ENCODE measurements around the gene SLC12A7.
"Not testable (repeated sequence)": the region's sequence is repeated elsewhere in the genome, so short reads cannot be mapped to it uniquely, and the experiment has no call there.

SLC12A7 gene

GRCh38 chr5:1005904-1006655, 105.8 kb downstream of the SLC12A7 start:
- H3K27ac Mint-ChIP-seq, result no peak overlapping the region
- H3K4me3 Mint-ChIP-seq, result peak overlapping the region; percentile 66
- no peaks in the 10 kb centered on the region for H3K36me3 Mint-ChIP-seq
- H3K9me3 Mint-ChIP-seq (ENCODE audit: low read depth), result no peaks in the 10 kb centered on the region
- H3K27me3 Mint-ChIP-seq, result peaks cover 14% of the 10 kb centered on the region
- peaks cover 25% of the 10 kb centered on the region for H3K4me1 Mint-ChIP-seq (ENCODE audit: low read depth)

GRCh38 chr5:1005249-1005851, 106.5 kb downstream of the SLC12A7 start:
- Mint-ChIP-seq H3K4me3 (no peak overlapping the region), H3K4me1 (ENCODE audit: low read depth) (peaks cover 24% of the 10 kb centered on the region), H3K36me3 (no peaks in the 10 kb centered on the region), H3K9me3 (ENCODE audit: low read depth) (no peaks in the 10 kb centered on the region), H3K27me3 (peaks cover 10% of the 10 kb centered on the region), H3K27ac (no peak overlapping the region)

GRCh38 chr5:1004461-1005248, 107.2 kb downstream of the SLC12A7 start:
- H3K36me3 Mint-ChIP-seq, result no peaks in the 10 kb centered on the region
- H3K27me3 Mint-ChIP-seq, result peaks cover 4% of the 10 kb centered on the region
- H3K4me1 Mint-ChIP-seq (ENCODE audit: low read depth), result peaks cover 21% of the 10 kb centered on the region
- H3K27ac Mint-ChIP-seq, result no peak overlapping the region
- H3K9me3 Mint-ChIP-seq (ENCODE audit: low read depth), result no peaks in the 10 kb centered on the region
- H3K4me3 Mint-ChIP-seq, result peak overlapping the region; percentile 68

GRCh38 chr5:1003296-1003937, 108.4 kb downstream of the SLC12A7 start:
- no peak overlapping the region for H3K27ac Mint-ChIP-seq
- H3K36me3 Mint-ChIP-seq, result no peaks in the 10 kb centered on the region
- H3K4me1 Mint-ChIP-seq (ENCODE audit: low read depth), result peaks cover 21% of the 10 kb centered on the region
- H3K4me3 Mint-ChIP-seq, result peak overlapping the region; percentile 42
- H3K9me3 Mint-ChIP-seq (ENCODE audit: low read depth), result no peaks in the 10 kb centered on the region
- peaks cover 4% of the 10 kb centered on the region for H3K27me3 Mint-ChIP-seq

- peaks cover 18% of the 10 kb centered on the region for H3K4me1 Mint-ChIP-seq (ENCODE audit: low read depth)
- no peaks in the 10 kb centered on the region for H3K36me3 Mint-ChIP-seq
- H3K4me3 Mint-ChIP-seq, result no peak overlapping the region
- peaks cover 3% of the 10 kb centered on the region for H3K27me3 Mint-ChIP-seq
- no peaks in the 10 kb centered on the region for H3K9me3 Mint-ChIP-seq (ENCODE audit: low read depth)
- no peak overlapping the region for H3K27ac Mint-ChIP-seq
These were observed 109.0 kb downstream of the SLC12A7 start for GRCh38 chr5:1002836-1003235.

GRCh38 chr5:1002271-1002546, 109.7 kb downstream of the SLC12A7 start:
- H3K9me3 Mint-ChIP-seq (ENCODE audit: low read depth), result no peaks in the 10 kb centered on the region
- peaks cover 2% of the 10 kb centered on the region for H3K27me3 Mint-ChIP-seq
- no peaks in the 10 kb centered on the region for H3K36me3 Mint-ChIP-seq
- H3K27ac Mint-ChIP-seq, result no peak overlapping the region
- no peak overlapping the region for H3K4me3 Mint-ChIP-seq
- peaks cover 21% of the 10 kb centered on the region for H3K4me1 Mint-ChIP-seq (ENCODE audit: low read depth)

GRCh38 chr5:1001406-1002270, 110.2 kb downstream of the SLC12A7 start:
- Mint-ChIP-seq H3K4me3 (no peak overlapping the region), H3K27ac (no peak overlapping the region), H3K27me3 (peaks cover 2% of the 10 kb centered on the region), H3K9me3 (ENCODE audit: low read depth) (no peaks in the 10 kb centered on the region), H3K36me3 (no peaks in the 10 kb centered on the region), H3K4me1 (ENCODE audit: low read depth) (peaks cover 26% of the 10 kb centered on the region)

- not testable (repeated sequence) for H3K9me3 Mint-ChIP-seq (ENCODE audit: low read depth)
- peaks cover 27% of the 10 kb centered on the region for H3K4me1 Mint-ChIP-seq (ENCODE audit: low read depth)
These were observed 111.0 kb downstream of the SLC12A7 start for GRCh38 chr5:1000831-1001230.

More at GRCh38 chr5:1000831-1001230, 111.0 kb downstream of the SLC12A7 start:
- H3K36me3 Mint-ChIP-seq, H3K4me3 Mint-ChIP-seq, H3K27ac Mint-ChIP-seq, H3K27me3 Mint-ChIP-seq: not testable (repeated sequence)

Measured in activated naive CD8-positive, alpha-beta T cell (primary cell).